Activated CD4-positive, alpha-beta T cell treated with anti-CD3 and anti-CD28 coated beads, Interleukin-2, amount 50 U/mL, for 48 hours (primary cell): ENCODE measurements around the gene UVRAG.
"Not testable (repeated sequence)": the region's sequence is repeated elsewhere in the genome, so short reads cannot be mapped to it uniquely, and the experiment has no call there.

Experiments
- DNase-seq, 2 experiments: peaks; one replicate each; pipeline ENCODE4 v3.0.0-alpha.2; 2020

Gene UVRAG

GRCh38 chr11:76033699-76034098 lies 218.7 kb downstream of the UVRAG start:
- no peak for DNase-seq

- no peak for DNase-seq
Measured at GRCh38 chr11:76035020-76035419, 220.0 kb downstream of the UVRAG start.

GRCh38 chr11:76038608-76039007 lies 223.6 kb downstream of the UVRAG start:
- no peak for DNase-seq

- DNase-seq = no peak
Measured at GRCh38 chr11:76041208-76041607, 226.2 kb downstream of the UVRAG start.

- no peak for DNase-seq
Measured at GRCh38 chr11:76044750-76045320, 229.8 kb downstream of the UVRAG start.

- DNase-seq = no peak
Measured at GRCh38 chr11:76047231-76047630, 232.2 kb downstream of the UVRAG start.

GRCh38 chr11:76047766-76048165 lies 232.8 kb downstream of the UVRAG start:
- DNase-seq = no peak

- DNase-seq = peak in 1 of 2 experiments; percentile 14
Measured at GRCh38 chr11:76048763-76049162, 233.8 kb downstream of the UVRAG start.

GRCh38 chr11:76049511-76049910 lies 234.5 kb downstream of the UVRAG start:
- DNase-seq = no peak

GRCh38 chr11:76051937-76052336 lies 236.9 kb downstream of the UVRAG start:
- no peak for DNase-seq

- no peak for DNase-seq
Measured at GRCh38 chr11:76054330-76054729, 239.3 kb downstream of the UVRAG start.

- DNase-seq = no peak
Measured at GRCh38 chr11:76056876-76057275, 241.9 kb downstream of the UVRAG start.

GRCh38 chr11:76060475-76061036 lies 245.5 kb downstream of the UVRAG start:
- DNase-seq = not testable (repeated sequence)

GRCh38 chr11:76062733-76063132 lies 247.7 kb downstream of the UVRAG start:
- no peak for DNase-seq

GRCh38 chr11:76064192-76064591 lies 249.2 kb downstream of the UVRAG start:
- no peak for DNase-seq

- no peak for DNase-seq
Measured at GRCh38 chr11:76067099-76067498, 252.1 kb downstream of the UVRAG start.

- no peak for DNase-seq
Measured at GRCh38 chr11:76069001-76069400, 254.0 kb downstream of the UVRAG start.

- no peak for DNase-seq
Measured at GRCh38 chr11:76071090-76071489, 256.1 kb downstream of the UVRAG start.

- no peak for DNase-seq
Measured at GRCh38 chr11:76073724-76074123, 258.7 kb downstream of the UVRAG start.

GRCh38 chr11:76074148-76075095 lies 259.4 kb downstream of the UVRAG start:
- no peak for DNase-seq

GRCh38 chr11:76075716-76076115 lies 260.7 kb downstream of the UVRAG start:
- no peak for DNase-seq

GRCh38 chr11:76076253-76076652 lies 261.2 kb downstream of the UVRAG start:
- DNase-seq = not testable (repeated sequence)

GRCh38 chr11:76076749-76077148 lies 261.7 kb downstream of the UVRAG start:
- DNase-seq = no peak

GRCh38 chr11:76077575-76078150 lies 262.7 kb downstream of the UVRAG start:
- no peak for DNase-seq
